ENCODE measurements around the gene KCNAB1.

KCNAB1 gene

DNA sequence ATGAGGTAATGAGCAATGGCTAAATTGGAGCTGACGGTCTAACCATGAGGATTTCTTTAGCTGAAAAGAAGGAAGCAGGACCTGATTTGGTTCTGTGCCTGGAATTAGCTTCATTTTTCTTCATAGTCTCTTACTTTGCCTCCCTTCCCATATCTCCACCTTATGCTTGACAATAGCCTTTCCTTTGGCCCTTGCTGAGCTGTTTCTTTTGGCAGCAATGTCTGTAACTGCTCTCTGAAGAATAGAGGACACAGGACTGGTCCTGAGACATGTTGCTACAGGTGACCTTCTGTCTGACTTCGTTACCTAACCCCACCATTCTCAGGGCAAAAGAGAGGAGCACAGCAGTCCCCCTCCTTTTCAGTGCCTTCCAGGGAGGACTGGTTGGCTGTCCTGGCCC is 312.2 kb downstream of the KCNAB1 start (continued):
- TF ChIP-seq, protein P1, sequence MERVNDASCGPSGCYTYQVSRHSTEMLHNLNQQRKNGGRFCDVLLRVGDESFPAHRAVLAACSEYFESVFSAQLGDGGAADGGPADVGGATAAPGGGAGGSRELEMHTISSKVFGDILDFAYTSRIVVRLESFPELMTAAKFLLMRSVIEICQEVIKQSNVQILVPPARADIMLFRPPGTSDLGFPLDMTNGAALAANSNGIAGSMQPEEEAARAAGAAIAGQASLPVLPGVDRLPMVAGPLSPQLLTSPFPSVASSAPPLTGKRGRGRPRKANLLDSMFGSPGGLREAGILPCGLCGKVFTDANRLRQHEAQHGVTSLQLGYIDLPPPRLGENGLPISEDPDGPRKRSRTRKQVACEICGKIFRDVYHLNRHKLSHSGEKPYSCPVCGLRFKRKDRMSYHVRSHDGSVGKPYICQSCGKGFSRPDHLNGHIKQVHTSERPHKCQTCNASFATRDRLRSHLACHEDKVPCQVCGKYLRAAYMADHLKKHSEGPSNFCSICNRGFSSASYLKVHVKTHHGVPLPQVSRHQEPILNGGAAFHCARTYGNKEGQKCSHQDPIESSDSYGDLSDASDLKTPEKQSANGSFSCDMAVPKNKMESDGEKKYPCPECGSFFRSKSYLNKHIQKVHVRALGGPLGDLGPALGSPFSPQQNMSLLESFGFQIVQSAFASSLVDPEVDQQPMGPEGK (CRISPR knock-in tag; IDR thresholded peaks at IDR 0.05; ENCODE audit: borderline replicate concordance) = no peak
- no peak for TF ChIP-seq SNAI2 (CRISPR knock-in tag; IDR thresholded peaks at IDR 0.05)

DNA sequence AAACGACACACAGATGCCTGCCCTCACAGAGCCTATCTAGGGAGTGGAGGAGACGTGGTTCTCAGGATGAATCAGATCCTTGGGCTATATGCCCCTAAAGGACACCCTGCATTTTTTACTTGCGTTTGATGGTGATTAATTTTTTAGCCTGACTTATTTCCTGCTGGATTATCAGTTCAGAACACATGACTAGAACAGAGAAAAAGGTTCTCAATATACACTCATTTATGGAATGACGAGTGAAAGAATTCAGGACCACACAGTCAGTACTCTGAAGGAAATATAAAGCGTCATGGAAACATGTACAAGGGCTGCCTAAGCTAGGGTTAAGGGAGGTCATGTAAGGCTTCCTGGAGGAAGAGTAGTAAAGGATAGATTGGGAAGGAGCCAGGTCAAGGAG is 312.8 kb downstream of the KCNAB1 start:
- peak; percentile 21; the same call in 2 of the 3 replicates for ATAC-seq
- TF ChIP-seq, protein P1 (CRISPR knock-in tag; IDR thresholded peaks at IDR 0.05; ENCODE audit: borderline replicate concordance) = no peak
- no peak for TF ChIP-seq SNAI2 (CRISPR knock-in tag; IDR thresholded peaks at IDR 0.05)
- no peak for TF ChIP-seq ZNF565 (CRISPR knock-in tag; conservative IDR thresholded peaks at IDR 0.05; ENCODE audit: low read depth)
- TF ChIP-seq OSR1 (CRISPR knock-in tag; IDR thresholded peaks at IDR 0.05) = no peak
- TF ChIP-seq, protein P2, sequence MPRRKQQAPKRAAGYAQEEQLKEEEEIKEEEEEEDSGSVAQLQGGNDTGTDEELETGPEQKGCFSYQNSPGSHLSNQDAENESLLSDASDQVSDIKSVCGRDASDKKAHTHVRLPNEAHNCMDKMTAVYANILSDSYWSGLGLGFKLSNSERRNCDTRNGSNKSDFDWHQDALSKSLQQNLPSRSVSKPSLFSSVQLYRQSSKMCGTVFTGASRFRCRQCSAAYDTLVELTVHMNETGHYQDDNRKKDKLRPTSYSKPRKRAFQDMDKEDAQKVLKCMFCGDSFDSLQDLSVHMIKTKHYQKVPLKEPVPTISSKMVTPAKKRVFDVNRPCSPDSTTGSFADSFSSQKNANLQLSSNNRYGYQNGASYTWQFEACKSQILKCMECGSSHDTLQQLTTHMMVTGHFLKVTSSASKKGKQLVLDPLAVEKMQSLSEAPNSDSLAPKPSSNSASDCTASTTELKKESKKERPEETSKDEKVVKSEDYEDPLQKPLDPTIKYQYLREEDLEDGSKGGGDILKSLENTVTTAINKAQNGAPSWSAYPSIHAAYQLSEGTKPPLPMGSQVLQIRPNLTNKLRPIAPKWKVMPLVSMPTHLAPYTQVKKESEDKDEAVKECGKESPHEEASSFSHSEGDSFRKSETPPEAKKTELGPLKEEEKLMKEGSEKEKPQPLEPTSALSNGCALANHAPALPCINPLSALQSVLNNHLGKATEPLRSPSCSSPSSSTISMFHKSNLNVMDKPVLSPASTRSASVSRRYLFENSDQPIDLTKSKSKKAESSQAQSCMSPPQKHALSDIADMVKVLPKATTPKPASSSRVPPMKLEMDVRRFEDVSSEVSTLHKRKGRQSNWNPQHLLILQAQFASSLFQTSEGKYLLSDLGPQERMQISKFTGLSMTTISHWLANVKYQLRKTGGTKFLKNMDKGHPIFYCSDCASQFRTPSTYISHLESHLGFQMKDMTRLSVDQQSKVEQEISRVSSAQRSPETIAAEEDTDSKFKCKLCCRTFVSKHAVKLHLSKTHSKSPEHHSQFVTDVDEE (CRISPR knock-in tag; IDR thresholded peaks at IDR 0.05) = no peak
- no peak for TF ChIP-seq TCF4 (CRISPR knock-in tag; IDR thresholded peaks at IDR 0.05; ENCODE audit: borderline replicate concordance)
- TF ChIP-seq TOX (CRISPR knock-in tag; IDR thresholded peaks at IDR 0.05; ENCODE audit: borderline replicate concordance) = no peak
- TF ChIP-seq CSDC2 (CRISPR knock-in tag; IDR thresholded peaks at IDR 0.05) = no peak
- TF ChIP-seq ISL1 (CRISPR knock-in tag; IDR thresholded peaks at IDR 0.05) = no peak
- TF ChIP-seq, protein P3, sequence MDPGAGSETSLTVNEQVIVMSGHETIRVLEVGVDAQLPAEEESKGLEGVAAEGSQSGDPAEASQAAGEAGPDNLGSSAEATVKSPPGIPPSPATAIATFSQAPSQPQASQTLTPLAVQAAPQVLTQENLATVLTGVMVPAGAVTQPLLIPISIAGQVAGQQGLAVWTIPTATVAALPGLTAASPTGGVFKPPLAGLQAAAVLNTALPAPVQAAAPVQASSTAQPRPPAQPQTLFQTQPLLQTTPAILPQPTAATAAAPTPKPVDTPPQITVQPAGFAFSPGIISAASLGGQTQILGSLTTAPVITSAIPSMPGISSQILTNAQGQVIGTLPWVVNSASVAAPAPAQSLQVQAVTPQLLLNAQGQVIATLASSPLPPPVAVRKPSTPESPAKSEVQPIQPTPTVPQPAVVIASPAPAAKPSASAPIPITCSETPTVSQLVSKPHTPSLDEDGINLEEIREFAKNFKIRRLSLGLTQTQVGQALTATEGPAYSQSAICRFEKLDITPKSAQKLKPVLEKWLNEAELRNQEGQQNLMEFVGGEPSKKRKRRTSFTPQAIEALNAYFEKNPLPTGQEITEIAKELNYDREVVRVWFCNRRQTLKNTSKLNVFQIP (CRISPR knock-in tag; IDR thresholded peaks at IDR 0.05; ENCODE audit: borderline replicate concordance, low read depth) = no peak
- no peak for TF ChIP-seq ZNF70 (CRISPR knock-in tag; IDR thresholded peaks at IDR 0.05)
- no peak for TF ChIP-seq ESRRG (CRISPR knock-in tag; IDR thresholded peaks at IDR 0.05)
- no peak for TF ChIP-seq PPARA (CRISPR knock-in tag; IDR thresholded peaks at IDR 0.05; ENCODE audit: borderline replicate concordance)
- TF ChIP-seq ZC3H10 (CRISPR knock-in tag; IDR thresholded peaks at IDR 0.05) = no peak
- TF ChIP-seq, protein P4, sequence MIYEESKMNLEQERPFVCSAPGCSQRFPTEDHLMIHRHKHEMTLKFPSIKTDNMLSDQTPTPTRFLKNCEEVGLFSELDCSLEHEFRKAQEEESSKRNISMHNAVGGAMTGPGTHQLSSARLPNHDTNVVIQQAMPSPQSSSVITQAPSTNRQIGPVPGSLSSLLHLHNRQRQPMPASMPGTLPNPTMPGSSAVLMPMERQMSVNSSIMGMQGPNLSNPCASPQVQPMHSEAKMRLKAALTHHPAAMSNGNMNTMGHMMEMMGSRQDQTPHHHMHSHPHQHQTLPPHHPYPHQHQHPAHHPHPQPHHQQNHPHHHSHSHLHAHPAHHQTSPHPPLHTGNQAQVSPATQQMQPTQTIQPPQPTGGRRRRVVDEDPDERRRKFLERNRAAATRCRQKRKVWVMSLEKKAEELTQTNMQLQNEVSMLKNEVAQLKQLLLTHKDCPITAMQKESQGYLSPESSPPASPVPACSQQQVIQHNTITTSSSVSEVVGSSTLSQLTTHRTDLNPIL (CRISPR knock-in tag; IDR thresholded peaks at IDR 0.05; ENCODE audit: low read depth) = no peak
- TF ChIP-seq RARB (CRISPR knock-in tag; IDR thresholded peaks at IDR 0.05) = no peak
- no peak for TF ChIP-seq ZFP30 (CRISPR knock-in tag; IDR thresholded peaks at IDR 0.05)
- TF ChIP-seq ZNF8 (CRISPR knock-in tag; IDR thresholded peaks at IDR 0.05) = no peak
- no peak for TF ChIP-seq GLIS3 (CRISPR knock-in tag; IDR thresholded peaks at IDR 0.05)

DNA sequence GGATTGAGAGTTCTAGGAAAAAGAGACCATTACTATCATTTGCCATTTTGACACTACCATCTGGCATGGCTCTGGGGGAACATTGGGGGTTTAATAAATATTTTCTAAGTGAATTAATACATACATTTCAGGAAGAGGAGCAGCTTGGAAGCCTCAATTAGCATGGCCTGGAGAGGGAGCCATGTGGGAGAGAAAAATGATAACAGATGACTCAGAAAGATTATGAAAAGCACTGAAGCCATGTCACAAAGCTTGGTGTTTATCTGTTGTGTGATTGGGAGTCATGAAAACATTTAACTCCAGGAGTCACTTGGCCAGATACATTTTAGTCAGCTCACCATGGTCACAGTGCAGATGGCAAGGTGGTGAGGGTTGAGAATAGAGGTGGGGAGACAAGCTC is 313.5 kb downstream of the KCNAB1 start:
- peak; percentile 36 for ATAC-seq
- TF ChIP-seq PPARA (CRISPR knock-in tag; IDR thresholded peaks at IDR 0.05; ENCODE audit: borderline replicate concordance) (no peak), TCF4 (CRISPR knock-in tag; IDR thresholded peaks at IDR 0.05; ENCODE audit: borderline replicate concordance) (peak; percentile 81)
- TF ChIP-seq, protein P2 (CRISPR knock-in tag; IDR thresholded peaks at IDR 0.05) = 0 out of 2 replicates have a peak, but pooled peaks have one; percentile 34
- TF ChIP-seq, protein P5, sequence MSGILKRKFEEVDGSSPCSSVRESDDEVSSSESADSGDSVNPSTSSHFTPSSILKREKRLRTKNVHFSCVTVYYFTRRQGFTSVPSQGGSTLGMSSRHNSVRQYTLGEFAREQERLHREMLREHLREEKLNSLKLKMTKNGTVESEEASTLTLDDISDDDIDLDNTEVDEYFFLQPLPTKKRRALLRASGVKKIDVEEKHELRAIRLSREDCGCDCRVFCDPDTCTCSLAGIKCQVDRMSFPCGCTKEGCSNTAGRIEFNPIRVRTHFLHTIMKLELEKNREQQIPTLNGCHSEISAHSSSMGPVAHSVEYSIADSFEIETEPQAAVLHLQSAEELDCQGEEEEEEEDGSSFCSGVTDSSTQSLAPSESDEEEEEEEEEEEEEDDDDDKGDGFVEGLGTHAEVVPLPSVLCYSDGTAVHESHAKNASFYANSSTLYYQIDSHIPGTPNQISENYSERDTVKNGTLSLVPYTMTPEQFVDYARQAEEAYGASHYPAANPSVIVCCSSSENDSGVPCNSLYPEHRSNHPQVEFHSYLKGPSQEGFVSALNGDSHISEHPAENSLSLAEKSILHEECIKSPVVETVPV (CRISPR knock-in tag; IDR thresholded peaks at IDR 0.05) = 0 out of 2 replicates have a peak, but pooled peaks have one; percentile 19
